Dendritic cell treated with granulocyte-macrophage colony-stimulating factor and Interleukin-4, amounts not matched to agents 40 ng/mL and 50 ng/mL, for 4 days (primary cell): ENCODE measurements around the gene ALLC.
"Not testable (repeated sequence)": the region's sequence is repeated elsewhere in the genome, so short reads cannot be mapped to it uniquely, and the experiment has no call there.

Source experiments
- H3K27ac Mint-ChIP-seq: one replicate; pipeline ENCODE4 v1.8.0; 2022; ENCODE audit warnings: mild to moderate bottlenecking, mixed read lengths
- H3K27me3 Mint-ChIP-seq: one replicate; pipeline ENCODE4 v1.8.0; 2022; ENCODE audit warnings: mild to moderate bottlenecking, mixed read lengths
- H3K36me3 Mint-ChIP-seq: one replicate; pipeline ENCODE4 v1.8.0; 2022; ENCODE audit warnings: low read depth, mixed read lengths
- H3K4me1 Mint-ChIP-seq: one replicate; pipeline ENCODE4 v1.8.0; 2022; ENCODE audit warnings: low read depth, mixed read lengths
- H3K4me3 Mint-ChIP-seq: one replicate; pipeline ENCODE4 v1.8.0; 2022; ENCODE audit warnings: mild to moderate bottlenecking, moderate library complexity, mixed read lengths
- H3K9me3 Mint-ChIP-seq: one replicate; pipeline ENCODE4 v1.8.0; 2022; ENCODE audit warnings: mixed read lengths
- intact Hi-C: fragments of 100-400 bp; cut with micrococcal nuclease; formaldehyde crosslinking; loops from one replicate; pipeline ENCODE4 v1.15.0; 2022

Gene ALLC

GRCh38 chr2:3631851-3632659 lies 25.9 kb upstream of the ALLC start:
- Mint-ChIP-seq H3K27ac (no peak overlapping the region), H3K36me3 (no peaks in the 10 kb centered on the region), H3K27me3 (no peaks in the 10 kb centered on the region)

GRCh38 chr2:3633089-3633981 lies 24.7 kb upstream of the ALLC start:
- no peaks in the 10 kb centered on the region for H3K4me1 Mint-ChIP-seq
- no peaks in the 10 kb centered on the region for H3K9me3 Mint-ChIP-seq
- H3K4me3 Mint-ChIP-seq: no peak overlapping the region
- H3K27ac Mint-ChIP-seq: no peak overlapping the region
- H3K27me3 Mint-ChIP-seq: no peaks in the 10 kb centered on the region
- H3K36me3 Mint-ChIP-seq: no peaks in the 10 kb centered on the region
- intact Hi-C loops: no loop called here

More at GRCh38 chr2:3631851-3632659, 25.9 kb upstream of the ALLC start:
- no peak overlapping the region for H3K4me3 Mint-ChIP-seq
- intact Hi-C loops: no loop called here
- no peaks in the 10 kb centered on the region for H3K9me3 Mint-ChIP-seq
- no peaks in the 10 kb centered on the region for H3K4me1 Mint-ChIP-seq

DNA sequence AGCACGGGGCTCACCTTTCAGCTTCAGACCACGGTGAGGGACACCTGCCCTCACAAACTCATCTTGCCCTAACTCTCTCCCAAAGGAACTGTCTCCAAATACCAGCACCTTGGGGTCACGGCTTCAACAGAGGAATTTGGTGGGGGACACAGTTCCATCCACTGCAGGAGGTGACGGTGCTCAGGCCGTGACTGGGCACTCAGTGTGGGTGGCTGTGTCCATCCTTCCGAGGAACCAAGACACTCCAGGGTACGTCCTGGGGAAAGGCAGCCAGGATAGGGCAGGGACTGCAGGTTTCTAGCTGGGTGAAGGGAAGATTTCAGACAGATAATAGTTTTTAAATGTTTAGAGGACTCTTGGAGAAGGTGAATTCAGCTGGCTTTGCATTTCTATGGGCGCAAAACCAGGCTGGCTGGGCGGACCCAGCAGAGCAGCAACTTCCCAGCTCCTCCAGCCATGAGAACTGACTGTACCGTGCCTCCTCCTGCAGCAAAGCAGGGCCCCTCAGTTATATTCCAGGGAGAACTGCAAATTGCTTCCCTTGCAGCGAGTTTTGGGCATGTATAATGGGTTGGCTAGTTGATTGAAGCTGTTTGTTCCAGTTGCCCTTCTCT lies 23.9 kb upstream of the ALLC start:
- H3K9me3 Mint-ChIP-seq: no peaks in the 10 kb centered on the region
- no peak overlapping the region for H3K27ac Mint-ChIP-seq
- no peaks in the 10 kb centered on the region for H3K36me3 Mint-ChIP-seq
- H3K27me3 Mint-ChIP-seq: no peaks in the 10 kb centered on the region
- no peaks in the 10 kb centered on the region for H3K4me1 Mint-ChIP-seq
- intact Hi-C loops: no loop called here
- no peak overlapping the region for H3K4me3 Mint-ChIP-seq

DNA sequence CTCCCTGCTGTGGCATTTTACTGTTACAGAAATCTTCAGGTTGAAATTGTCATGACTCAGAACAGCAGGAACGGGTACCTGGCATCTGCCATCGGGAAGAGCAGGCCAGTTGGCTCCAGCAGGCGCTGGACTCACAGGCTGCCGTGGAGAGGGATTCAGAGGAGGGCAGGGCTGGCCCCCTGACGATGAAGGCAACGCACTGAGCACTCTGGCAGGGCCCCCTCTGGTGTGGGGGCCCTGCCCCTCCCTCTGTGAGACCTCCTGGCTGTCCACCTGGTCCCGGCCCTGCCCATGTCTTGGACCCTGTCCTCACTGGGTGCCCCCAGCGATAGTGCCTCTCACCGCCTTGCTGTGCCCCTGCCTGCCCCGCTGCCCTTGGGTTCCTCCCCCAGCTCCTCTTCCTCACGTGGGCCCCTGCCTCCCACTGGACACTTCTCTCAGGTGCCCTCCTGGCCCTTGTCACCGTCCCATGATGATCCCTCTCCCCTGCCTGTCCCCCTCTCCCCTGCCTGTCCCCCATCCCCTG lies 23.3 kb upstream of the ALLC start:
- Mint-ChIP-seq H3K36me3 (no peaks in the 10 kb centered on the region), H3K27ac (no peak overlapping the region), H3K4me1 (no peaks in the 10 kb centered on the region), H3K9me3 (no peaks in the 10 kb centered on the region), H3K27me3 (no peaks in the 10 kb centered on the region), H3K4me3 (no peak overlapping the region)
- intact Hi-C loops: no loop called here

DNA sequence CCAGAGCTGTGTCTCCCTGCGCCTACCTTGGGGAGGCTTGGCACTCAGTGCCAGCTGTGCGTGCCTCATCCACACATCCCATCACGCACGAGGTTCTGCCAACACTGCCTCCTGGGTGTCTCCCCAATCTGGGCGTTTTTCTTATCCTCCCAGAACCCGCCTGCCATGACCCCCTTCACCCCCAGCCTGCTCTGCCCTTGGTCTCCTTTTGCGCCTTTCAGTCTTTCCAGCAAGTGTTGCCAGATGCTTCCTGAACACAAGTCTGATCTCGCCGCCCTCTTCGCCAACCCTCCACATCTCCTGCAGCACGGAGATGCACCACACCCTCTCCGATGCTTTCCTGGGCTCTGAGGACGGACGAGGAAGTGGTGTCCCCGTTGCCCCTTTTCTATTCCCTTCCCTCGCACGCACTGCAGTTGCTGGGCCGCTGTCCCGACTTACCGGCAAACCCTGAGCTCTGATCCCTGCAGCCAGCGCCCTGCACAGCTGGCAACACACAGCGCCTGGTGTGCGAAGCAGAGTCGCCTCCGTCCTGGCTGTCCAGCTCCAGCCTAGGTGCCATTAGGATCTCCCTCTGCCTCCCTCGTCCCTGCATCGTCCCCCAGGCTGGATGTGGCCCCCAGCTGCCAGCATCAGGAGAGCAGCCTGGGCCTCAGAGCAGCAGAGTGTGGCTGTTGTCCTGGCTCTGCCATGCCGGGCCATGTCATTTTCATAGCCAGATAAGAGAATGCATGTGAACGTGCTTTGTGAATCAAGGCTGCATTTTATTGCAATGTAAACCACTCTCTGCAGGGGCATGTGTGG lies 22.6 kb upstream of the ALLC start:
- Mint-ChIP-seq H3K27me3 (no peaks in the 10 kb centered on the region), H3K4me1 (no peaks in the 10 kb centered on the region), H3K4me3 (no peak overlapping the region), H3K36me3 (no peaks in the 10 kb centered on the region), H3K27ac (no peak overlapping the region), H3K9me3 (no peaks in the 10 kb centered on the region)
- intact Hi-C loops: no loop called here

GRCh38 chr2:3635975-3636327 lies 22.0 kb upstream of the ALLC start:
- H3K27ac Mint-ChIP-seq, intact Hi-C loops, H3K36me3 Mint-ChIP-seq, H3K27me3 Mint-ChIP-seq, H3K4me1 Mint-ChIP-seq, H3K9me3 Mint-ChIP-seq, H3K4me3 Mint-ChIP-seq: not testable (repeated sequence)

- no peaks in the 10 kb centered on the region for H3K4me1 Mint-ChIP-seq
- H3K36me3 Mint-ChIP-seq: no peaks in the 10 kb centered on the region
- intact Hi-C loops: no loop called here
- no peak overlapping the region for H3K27ac Mint-ChIP-seq
- H3K4me3 Mint-ChIP-seq: no peak overlapping the region
- H3K9me3 Mint-ChIP-seq: no peaks in the 10 kb centered on the region
- H3K27me3 Mint-ChIP-seq: no peaks in the 10 kb centered on the region
These were observed 21.3 kb upstream of the ALLC start for GRCh38 chr2:3636586-3637310.

DNA sequence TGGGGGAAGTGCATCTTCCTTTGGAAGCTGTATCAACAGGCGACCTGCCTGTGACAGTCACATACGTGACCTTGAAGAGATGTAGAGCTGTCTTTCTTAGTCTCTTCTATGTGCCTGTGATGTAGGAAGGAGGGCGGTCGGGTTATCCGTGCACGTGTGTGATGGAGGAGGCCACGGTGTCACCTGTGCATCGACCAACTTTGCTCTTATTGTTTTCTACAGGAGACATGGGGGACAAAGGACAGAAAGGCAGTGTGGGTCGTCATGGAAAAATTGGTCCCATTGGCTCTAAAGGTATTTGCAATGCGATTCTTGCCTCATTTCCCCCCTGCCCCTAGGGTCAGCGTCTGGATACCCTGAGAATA lies 20.7 kb upstream of the ALLC start:
- Mint-ChIP-seq H3K27ac (no peak overlapping the region), H3K4me1 (no peaks in the 10 kb centered on the region), H3K27me3 (no peaks in the 10 kb centered on the region), H3K4me3 (no peak overlapping the region), H3K9me3 (no peaks in the 10 kb centered on the region), H3K36me3 (no peaks in the 10 kb centered on the region)
- intact Hi-C loops: no loop called here

GRCh38 chr2:3637692-3638455 lies 20.1 kb upstream of the ALLC start:
- H3K27me3 Mint-ChIP-seq: no peaks in the 10 kb centered on the region
- intact Hi-C loops: no loop called here
- no peaks in the 10 kb centered on the region for H3K9me3 Mint-ChIP-seq
- no peak overlapping the region for H3K4me3 Mint-ChIP-seq
- no peaks in the 10 kb centered on the region for H3K4me1 Mint-ChIP-seq
- no peak overlapping the region for H3K27ac Mint-ChIP-seq
- H3K36me3 Mint-ChIP-seq: no peaks in the 10 kb centered on the region

- H3K4me1 Mint-ChIP-seq: no peaks in the 10 kb centered on the region
- no peak overlapping the region for H3K27ac Mint-ChIP-seq
- no peaks in the 10 kb centered on the region for H3K9me3 Mint-ChIP-seq
- no peaks in the 10 kb centered on the region for H3K36me3 Mint-ChIP-seq
- H3K4me3 Mint-ChIP-seq: no peak overlapping the region
- H3K27me3 Mint-ChIP-seq: no peaks in the 10 kb centered on the region
- intact Hi-C loops: no loop called here
These were observed 19.6 kb upstream of the ALLC start for GRCh38 chr2:3638456-3638810.

GRCh38 chr2:3639015-3639630 lies 18.9 kb upstream of the ALLC start:
- H3K4me1 Mint-ChIP-seq: no peaks in the 10 kb centered on the region
- H3K36me3 Mint-ChIP-seq: no peaks in the 10 kb centered on the region
- H3K4me3 Mint-ChIP-seq: no peak overlapping the region
- no peaks in the 10 kb centered on the region for H3K27me3 Mint-ChIP-seq
- H3K27ac Mint-ChIP-seq: no peak overlapping the region
- H3K9me3 Mint-ChIP-seq: no peaks in the 10 kb centered on the region
- intact Hi-C loops: no loop called here

GRCh38 chr2:3639653-3640052 lies 18.3 kb upstream of the ALLC start:
- Mint-ChIP-seq H3K4me1 (no peaks in the 10 kb centered on the region), H3K27ac (no peak overlapping the region), H3K36me3 (no peaks in the 10 kb centered on the region), H3K9me3 (no peaks in the 10 kb centered on the region), H3K4me3 (no peak overlapping the region), H3K27me3 (no peaks in the 10 kb centered on the region)
- intact Hi-C loops: no loop called here
